Measurements from ENCODE around the gene EIF1B.

GRCh38 chr3:40302784-40303183 lies 6.7 kb upstream of the EIF1B start:
- no peak for TF ChIP-seq POLR2A (IDR thresholded peaks at IDR 0.05)
- no peak for TF ChIP-seq CTCF (IDR thresholded peaks at IDR 0.05)
